Measurements from ENCODE around the gene TCFL5.

TCFL5 gene

GRCh38 chr20:62816031-62816883, 45.4 kb downstream of the TCFL5 start:
- FAIRE-seq (no peak), DNase-seq (ENCODE audit: insufficient read length, low spot score) (no peak)

GRCh38 chr20:62815066-62815991, 46.3 kb downstream of the TCFL5 start:
- FAIRE-seq (no peak), DNase-seq (ENCODE audit: insufficient read length, low spot score) (no peak)
- TF ChIP-seq, protein P1, sequence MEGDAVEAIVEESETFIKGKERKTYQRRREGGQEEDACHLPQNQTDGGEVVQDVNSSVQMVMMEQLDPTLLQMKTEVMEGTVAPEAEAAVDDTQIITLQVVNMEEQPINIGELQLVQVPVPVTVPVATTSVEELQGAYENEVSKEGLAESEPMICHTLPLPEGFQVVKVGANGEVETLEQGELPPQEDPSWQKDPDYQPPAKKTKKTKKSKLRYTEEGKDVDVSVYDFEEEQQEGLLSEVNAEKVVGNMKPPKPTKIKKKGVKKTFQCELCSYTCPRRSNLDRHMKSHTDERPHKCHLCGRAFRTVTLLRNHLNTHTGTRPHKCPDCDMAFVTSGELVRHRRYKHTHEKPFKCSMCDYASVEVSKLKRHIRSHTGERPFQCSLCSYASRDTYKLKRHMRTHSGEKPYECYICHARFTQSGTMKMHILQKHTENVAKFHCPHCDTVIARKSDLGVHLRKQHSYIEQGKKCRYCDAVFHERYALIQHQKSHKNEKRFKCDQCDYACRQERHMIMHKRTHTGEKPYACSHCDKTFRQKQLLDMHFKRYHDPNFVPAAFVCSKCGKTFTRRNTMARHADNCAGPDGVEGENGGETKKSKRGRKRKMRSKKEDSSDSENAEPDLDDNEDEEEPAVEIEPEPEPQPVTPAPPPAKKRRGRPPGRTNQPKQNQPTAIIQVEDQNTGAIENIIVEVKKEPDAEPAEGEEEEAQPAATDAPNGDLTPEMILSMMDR (IDR thresholded peaks at IDR 0.05; ENCODE audit: insufficient read depth, missing control alignments) = no peak

More at GRCh38 chr20:62816031-62816883, 45.4 kb downstream of the TCFL5 start:
- TF ChIP-seq, protein P1 (IDR thresholded peaks at IDR 0.05; ENCODE audit: insufficient read depth, missing control alignments) = no peak

DNA sequence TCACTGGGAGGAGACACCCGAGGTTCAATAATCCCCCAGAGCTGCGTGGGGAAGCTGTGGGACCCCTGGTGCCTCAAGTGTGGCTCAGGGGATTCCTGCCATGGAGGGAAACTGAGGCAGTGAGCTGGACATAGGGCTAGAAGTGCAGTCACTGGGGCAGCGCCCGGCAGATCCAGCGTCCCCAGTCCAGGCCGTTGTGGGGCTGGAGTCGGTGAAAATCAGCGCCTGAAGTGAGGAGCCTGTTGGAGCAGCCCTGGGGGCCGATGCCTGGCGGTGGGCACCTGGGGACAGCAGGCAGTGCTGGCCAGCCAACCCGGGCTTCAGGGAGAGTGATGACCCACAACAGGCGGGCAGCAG, 46.9 kb downstream of the TCFL5 start:
- no peak for FAIRE-seq
- DNase-seq (ENCODE audit: insufficient read length, low spot score) = no peak
- TF ChIP-seq, protein P1 (IDR thresholded peaks at IDR 0.05; ENCODE audit: insufficient read depth, missing control alignments) = no peak

DNA sequence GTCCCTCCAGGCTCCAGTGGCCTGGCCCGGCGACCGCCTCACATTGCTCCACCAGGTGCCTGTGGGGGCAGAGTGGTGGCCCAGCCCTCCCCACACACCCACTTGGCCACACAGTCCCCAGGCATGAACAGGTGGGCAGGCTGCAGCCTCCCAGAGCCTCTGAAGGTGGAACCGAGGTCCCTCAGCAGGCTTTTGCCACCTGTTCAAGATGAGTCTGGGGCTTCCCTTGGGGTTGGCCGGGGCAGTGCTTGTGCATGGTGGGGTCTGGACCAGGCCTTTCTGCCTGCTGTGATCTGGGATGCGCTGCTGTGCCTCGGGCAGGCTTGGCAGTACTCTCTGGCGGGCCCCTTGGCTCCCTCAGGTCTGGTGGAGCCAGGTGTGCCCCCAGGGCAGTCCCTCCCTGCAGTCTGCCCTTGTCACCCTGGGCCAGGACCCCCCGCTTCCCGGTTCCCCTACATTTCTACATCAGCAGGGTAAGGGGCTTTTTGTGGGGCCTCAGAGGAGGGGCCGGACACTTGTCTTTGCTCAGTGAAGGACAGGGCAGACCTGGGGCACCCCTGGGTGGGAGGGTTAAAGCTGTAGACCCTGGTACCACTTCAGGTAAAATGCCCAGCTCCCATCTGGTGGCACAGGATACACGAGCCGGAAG, 47.4 kb downstream of the TCFL5 start:
- DNase-seq (ENCODE audit: insufficient read length, low spot score) = no peak
- TF ChIP-seq, protein P1 (IDR thresholded peaks at IDR 0.05; ENCODE audit: insufficient read depth, missing control alignments) = no peak
- FAIRE-seq = no peak

GRCh38 chr20:62813588-62813987, 48.0 kb downstream of the TCFL5 start:
- no peak for DNase-seq (ENCODE audit: insufficient read length, low spot score)
- FAIRE-seq = no peak
- TF ChIP-seq, protein P1 (IDR thresholded peaks at IDR 0.05; ENCODE audit: insufficient read depth, missing control alignments) = no peak

DNA sequence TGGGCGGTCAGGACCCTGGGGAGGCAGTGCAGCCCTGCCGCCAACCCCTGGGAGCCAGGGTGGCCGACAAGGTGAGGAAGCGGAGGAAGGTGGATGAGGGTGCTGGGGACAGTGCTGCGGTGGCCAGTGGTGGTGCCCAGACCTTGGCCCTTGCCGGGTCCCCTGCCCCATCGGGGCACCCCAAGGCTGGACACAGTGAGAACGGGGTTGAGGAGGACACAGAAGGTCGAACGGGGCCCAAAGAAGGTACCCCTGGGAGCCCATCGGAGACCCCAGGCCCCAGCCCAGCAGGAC, 48.8 kb downstream of the TCFL5 start:
- TF ChIP-seq, protein P1 (IDR thresholded peaks at IDR 0.05; ENCODE audit: insufficient read depth, missing control alignments) = no peak
- DNase-seq (ENCODE audit: insufficient read length, low spot score) = no peak
- no peak for FAIRE-seq
